ENCODE data around the gene ACBD5. TPM values are rescaled to one million over a fixed set of nuclear protein-coding genes. Genes with fewer than 3 reads are reported as not detected.
A peak's percentile ranks its signal among the peaks of the same experiment; 100 is the strongest.
"Not testable (repeated sequence)": the region's sequence is repeated elsewhere in the genome, so short reads cannot be mapped to it uniquely, and the experiment has no call there.

ACBD5 gene
- total RNA-seq, 2 experiments from 2014 or later = 20.6 to 24.9 TPM

DNA sequence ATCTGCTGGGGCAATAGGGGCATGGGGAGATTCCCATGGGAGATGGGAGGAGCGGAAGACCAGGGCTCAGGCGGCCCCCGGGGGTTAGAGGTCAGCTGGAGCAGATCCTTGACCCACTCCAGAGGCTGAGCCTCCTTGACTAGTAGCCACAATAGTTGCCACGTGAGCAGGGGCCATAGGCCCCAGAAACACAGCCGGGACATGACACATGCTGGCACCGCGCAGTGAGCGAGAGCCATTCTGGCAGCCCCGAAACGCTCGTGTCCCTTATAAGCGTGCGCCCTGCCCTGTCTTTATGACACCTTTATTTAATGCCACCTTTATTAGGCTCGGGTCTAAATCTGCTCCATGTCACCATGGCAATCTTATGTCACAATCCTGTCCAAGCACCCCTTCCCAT, 11.0 kb upstream of the ACBD5 start:
- POLR2A ChIA-PET = interaction anchor here (2.6 kb wide), 1 partner anchor 9 kb away, joined by 37 read pairs; no protein-coding TSS in a partner anchor
- CTCF ChIA-PET = interaction anchor here (0.9 to 1.9 kb wide), 6 partner anchors 9 to 108 kb away, joined by 3 to 18 read pairs (median 5); partner anchors contain the start of gene ACBD5
- Mint-ChIP-seq H3K27ac (no peak overlapping the region), H3K36me3 (ENCODE audit: low read depth) (no peaks in the 10 kb centered on the region), H3K27me3 (ENCODE audit: low read depth) (no peaks in the 10 kb centered on the region), H3K9me3 (ENCODE audit: insufficient read depth) (no peaks in the 10 kb centered on the region), H3K4me3 (no peak overlapping the region), H3K4me1 (ENCODE audit: low read depth) (peaks cover 10% of the 10 kb centered on the region)
- ATAC-seq (no peak), DNase-seq (no peak)

- Mint-ChIP-seq H3K4me1 (ENCODE audit: low read depth) (peaks cover 17% of the 10 kb centered on the region), H3K4me3 (no peak overlapping the region), H3K36me3 (ENCODE audit: low read depth) (peaks cover 4% of the 10 kb centered on the region), H3K9me3 (ENCODE audit: insufficient read depth) (no peaks in the 10 kb centered on the region), H3K27me3 (ENCODE audit: low read depth) (no peaks in the 10 kb centered on the region), H3K27ac (no peak overlapping the region)
- CTCF ChIA-PET = interaction anchor here (1.0 kb wide), 1 partner anchor 25 kb away, joined by 3 read pairs; no protein-coding TSS in a partner anchor
- ATAC-seq = no peak
- DNase-seq = no peak
- POLR2A ChIA-PET = interaction anchor here (1.7 kb wide), 1 partner anchor 9 kb away, joined by 5 read pairs; no protein-coding TSS in a partner anchor
Observed at GRCh38 chr10:27248215-27248614, 7.6 kb upstream of the ACBD5 start.

- H3K27ac Mint-ChIP-seq = no peak overlapping the region
- DNase-seq (no peak), ATAC-seq (no peak)
- H3K36me3 Mint-ChIP-seq (ENCODE audit: low read depth) = peaks cover 10% of the 10 kb centered on the region
- CTCF ChIA-PET = interaction anchor here (1.0 kb wide), 1 partner anchor 24 kb away, joined by 3 read pairs; no protein-coding TSS in a partner anchor
- POLR2A ChIA-PET = interaction anchor here (1.7 kb wide), 1 partner anchor 10 kb away, joined by 5 read pairs; no protein-coding TSS in a partner anchor
- H3K9me3 Mint-ChIP-seq (ENCODE audit: insufficient read depth) = no peaks in the 10 kb centered on the region
- H3K4me3 Mint-ChIP-seq = no peak overlapping the region
- H3K27me3 Mint-ChIP-seq (ENCODE audit: low read depth) = no peaks in the 10 kb centered on the region
- H3K4me1 Mint-ChIP-seq (ENCODE audit: low read depth) = peaks cover 17% of the 10 kb centered on the region
Observed at GRCh38 chr10:27247441-27247840, 6.8 kb upstream of the ACBD5 start.

DNA sequence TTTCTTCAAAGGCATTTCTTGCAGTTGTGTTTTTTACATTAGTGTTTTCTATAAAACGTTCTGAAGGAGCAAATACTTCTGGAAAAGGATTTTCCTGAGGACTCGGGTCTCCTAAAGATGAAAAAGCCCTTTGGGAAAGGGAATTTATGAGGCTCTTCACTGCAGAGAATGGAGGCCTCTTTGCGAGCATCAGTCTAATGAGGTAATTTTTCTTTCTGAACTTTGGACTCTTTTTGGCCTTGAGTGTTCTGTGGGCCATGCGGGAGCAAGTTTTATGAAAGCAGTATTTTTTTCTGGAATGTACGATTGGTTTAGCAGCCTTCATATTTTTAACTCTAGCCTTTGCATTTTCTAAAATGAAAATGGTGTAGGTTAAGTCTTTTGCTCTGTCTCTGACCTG, 6.4 kb upstream of the ACBD5 start:
- POLR2A ChIA-PET = no interaction called here
- Mint-ChIP-seq H3K27ac (no peak overlapping the region), H3K36me3 (ENCODE audit: low read depth) (peaks cover 10% of the 10 kb centered on the region), H3K27me3 (ENCODE audit: low read depth) (no peaks in the 10 kb centered on the region), H3K9me3 (ENCODE audit: insufficient read depth) (no peaks in the 10 kb centered on the region), H3K4me3 (no peak overlapping the region), H3K4me1 (ENCODE audit: low read depth) (peaks cover 14% of the 10 kb centered on the region)
- ATAC-seq (no peak), DNase-seq (no peak)
- CTCF ChIA-PET = no interaction called here

DNA sequence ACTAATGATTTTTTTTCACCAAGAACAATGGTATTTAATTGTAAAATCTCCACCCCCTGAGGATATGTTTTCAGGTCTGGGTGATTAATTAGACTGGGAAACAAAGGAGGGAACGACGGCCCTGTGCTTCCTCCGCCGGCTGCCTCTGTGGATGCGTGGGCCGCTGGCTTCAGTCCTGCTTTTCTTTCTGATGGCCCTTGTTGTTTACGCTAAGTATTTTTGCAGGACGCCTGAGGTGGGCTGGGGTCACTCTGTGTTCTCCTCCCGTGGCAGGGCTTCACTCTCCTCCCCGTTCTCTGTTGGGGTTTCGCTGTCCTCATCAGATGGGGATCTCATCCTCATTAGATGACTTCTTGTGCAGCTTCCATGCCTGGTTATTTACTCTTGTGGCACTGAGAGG, 5.2 kb upstream of the ACBD5 start:
- Mint-ChIP-seq H3K9me3 (ENCODE audit: insufficient read depth) (no peaks in the 10 kb centered on the region), H3K27ac (no peak overlapping the region), H3K36me3 (ENCODE audit: low read depth) (peaks cover 10% of the 10 kb centered on the region), H3K4me3 (no peak overlapping the region), H3K27me3 (ENCODE audit: low read depth) (no peaks in the 10 kb centered on the region), H3K4me1 (ENCODE audit: low read depth) (peaks cover 18% of the 10 kb centered on the region)
- ChIA-PET CTCF (no interaction called here), POLR2A (no interaction called here)
- DNase-seq = no peak
- ATAC-seq = no peak

- Mint-ChIP-seq H3K36me3 (ENCODE audit: low read depth) (peaks cover 15% of the 10 kb centered on the region), H3K4me1 (ENCODE audit: low read depth) (peaks cover 18% of the 10 kb centered on the region), H3K27ac (no peak overlapping the region), H3K9me3 (ENCODE audit: insufficient read depth) (no peaks in the 10 kb centered on the region), H3K27me3 (ENCODE audit: low read depth) (no peaks in the 10 kb centered on the region), H3K4me3 (no peak overlapping the region)
- ATAC-seq = no peak
- POLR2A ChIA-PET = no interaction called here
- no peak for DNase-seq
- CTCF ChIA-PET = no interaction called here
Observed at GRCh38 chr10:27244976-27245375, 4.4 kb upstream of the ACBD5 start.

DNA sequence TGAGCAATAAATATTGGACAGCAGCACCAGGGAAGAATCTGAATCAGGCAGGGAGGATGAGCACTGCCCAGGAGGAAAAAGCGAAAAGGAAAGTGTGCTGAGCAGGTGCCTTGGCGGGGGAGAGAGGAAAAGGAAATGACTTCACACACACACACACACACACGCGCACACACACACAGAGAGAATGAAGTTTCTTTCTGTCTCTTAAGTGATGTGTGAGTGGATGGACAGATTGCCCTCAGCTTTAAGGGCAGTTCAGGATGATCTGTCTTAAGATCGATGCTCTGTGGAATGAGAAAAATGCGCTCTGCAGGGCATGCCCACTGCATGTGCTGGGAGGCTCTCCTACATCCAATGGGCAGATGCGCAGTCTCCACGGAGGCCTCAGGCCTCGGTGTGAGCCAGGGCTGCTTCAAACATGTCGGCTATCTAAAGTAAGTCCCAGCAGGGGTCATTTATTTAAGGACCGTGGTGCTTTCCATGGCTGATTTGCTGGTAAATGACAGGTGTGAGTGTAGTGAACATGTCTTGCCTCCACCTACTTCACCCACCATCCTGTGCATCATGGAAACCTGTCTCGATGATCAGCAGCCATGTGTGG, 2.5 kb upstream of the ACBD5 start:
- peak overlapping the region; percentile 93 for H3K4me3 Mint-ChIP-seq
- ATAC-seq = peak; percentile 43
- H3K4me1 Mint-ChIP-seq (ENCODE audit: low read depth) = peaks cover 25% of the 10 kb centered on the region
- POLR2A ChIA-PET = interaction anchor here (0.6 to 2.9 kb wide), 14 partner anchors 9 to 809 kb away, joined by 3 to 71 read pairs (median 4); partner anchors contain the start of genes ANKRD26, MASTL, RAB18 and YME1L1
- no peaks in the 10 kb centered on the region for H3K27me3 Mint-ChIP-seq (ENCODE audit: low read depth)
- H3K27ac Mint-ChIP-seq = peak overlapping the region; percentile 99
- peak; percentile 81 for DNase-seq
- H3K36me3 Mint-ChIP-seq (ENCODE audit: low read depth) = peaks cover 20% of the 10 kb centered on the region
- H3K9me3 Mint-ChIP-seq (ENCODE audit: insufficient read depth) = no peaks in the 10 kb centered on the region
- CTCF ChIA-PET = interaction anchor here (1.0 to 2.8 kb wide), 7 partner anchors 8 to 261 kb away, joined by 3 to 18 read pairs (median 4); partner anchors contain the start of gene RAB18

GRCh38 chr10:27242473-27242950, 1.9 kb upstream of the ACBD5 start:
- Mint-ChIP-seq H3K4me1 (ENCODE audit: low read depth) (peaks cover 25% of the 10 kb centered on the region), H3K36me3 (ENCODE audit: low read depth) (peaks cover 20% of the 10 kb centered on the region), H3K9me3 (ENCODE audit: insufficient read depth) (no peaks in the 10 kb centered on the region), H3K27ac (peak overlapping the region; percentile 99), H3K27me3 (ENCODE audit: low read depth) (no peaks in the 10 kb centered on the region), H3K4me3 (peak overlapping the region; percentile 93)
- POLR2A ChIA-PET = interaction anchor here (0.7 to 2.9 kb wide), 13 partner anchors 9 to 808 kb away, joined by 3 to 71 read pairs (median 5); partner anchors contain the start of genes ANKRD26, MASTL, RAB18 and YME1L1
- DNase-seq = no peak
- ATAC-seq = peak; percentile 1
- CTCF ChIA-PET = interaction anchor here (1.0 to 2.8 kb wide), 7 partner anchors 8 to 262 kb away, joined by 3 to 18 read pairs (median 4); partner anchors contain the start of gene RAB18

GRCh38 chr10:27241652-27242472, 1.3 kb upstream of the ACBD5 start:
- Mint-ChIP-seq H3K4me3 (peak overlapping the region; percentile 93), H3K36me3 (ENCODE audit: low read depth) (peaks cover 20% of the 10 kb centered on the region), H3K9me3 (ENCODE audit: insufficient read depth) (no peaks in the 10 kb centered on the region), H3K27me3 (ENCODE audit: low read depth) (no peaks in the 10 kb centered on the region), H3K27ac (peak overlapping the region; percentile 99), H3K4me1 (ENCODE audit: low read depth) (peaks cover 25% of the 10 kb centered on the region)
- peak; percentile 91 for DNase-seq
- ChIA-PET POLR2A (interaction anchor here (0.6 to 2.9 kb wide), 12 partner anchors 10 to 807 kb away, joined by 3 to 71 read pairs (median 6); partner anchors contain the start of genes ANKRD26, MASTL, RAB18 and YME1L1), CTCF (interaction anchor here (0.8 to 2.8 kb wide), 7 partner anchors 9 to 262 kb away, joined by 3 to 18 read pairs (median 4); partner anchors contain the start of genes RAB18 and YME1L1)
- ATAC-seq = peak; percentile 60

DNA sequence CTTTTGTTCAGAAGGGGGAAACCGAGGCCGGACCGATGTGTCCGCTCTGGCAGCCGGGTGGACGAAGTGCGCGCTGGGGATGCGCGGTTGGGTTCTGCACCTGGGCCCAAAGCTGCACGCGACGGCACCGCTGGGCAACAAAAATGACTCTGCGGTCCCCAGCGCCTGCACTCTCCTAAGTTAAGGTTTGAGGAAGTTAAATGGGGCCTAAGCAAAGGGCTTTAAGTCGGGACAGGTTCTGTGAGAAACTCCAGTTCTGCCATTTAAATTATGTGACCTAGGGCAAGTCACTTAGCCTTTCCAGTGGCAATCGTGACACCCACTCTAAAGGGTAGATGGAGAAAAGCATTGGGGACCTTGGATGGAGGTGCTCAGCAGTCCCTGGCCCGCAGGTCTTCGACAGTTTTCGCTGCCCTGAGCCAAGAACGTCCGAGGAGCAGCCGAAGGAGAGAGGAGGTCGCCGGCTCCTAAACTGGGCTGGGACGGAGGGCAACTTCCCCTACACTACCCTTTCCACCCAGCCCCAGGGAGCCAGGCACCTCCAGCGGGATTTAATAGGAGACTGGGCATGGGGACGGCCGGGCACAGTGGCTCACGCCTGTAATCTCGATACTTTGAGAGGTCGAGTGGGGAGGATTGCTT, 534 bp upstream of the ACBD5 start:
- peak overlapping the region; percentile 93 for H3K4me3 Mint-ChIP-seq

DNA sequence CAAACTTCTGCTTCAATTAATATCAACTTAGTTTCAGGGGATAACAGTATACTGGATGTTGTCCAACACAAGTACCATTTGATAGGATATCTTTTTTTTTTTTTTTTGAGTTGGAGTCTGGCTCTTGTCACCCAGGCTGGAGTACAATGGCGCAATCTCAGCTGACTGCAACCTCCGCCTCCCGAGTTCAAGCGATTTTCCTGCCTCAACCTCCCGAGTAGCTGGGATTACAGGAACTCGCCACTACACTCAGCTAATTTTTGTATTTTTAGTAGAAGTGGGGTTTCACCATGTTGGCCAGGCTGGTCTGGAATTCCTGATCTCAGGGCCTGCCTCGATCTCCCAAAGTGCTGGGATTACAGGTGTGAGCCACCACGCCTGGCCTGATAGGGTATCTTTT, 3.1 kb downstream of the ACBD5 start:
- H3K27ac Mint-ChIP-seq; H3K9me3 Mint-ChIP-seq (ENCODE audit: insufficient read depth); H3K27me3 Mint-ChIP-seq (ENCODE audit: low read depth); DNase-seq; ATAC-seq; H3K4me3 Mint-ChIP-seq; POLR2A ChIA-PET: not testable (repeated sequence)
- CTCF ChIA-PET = interaction anchor here (0.6 to 3.0 kb wide), 2 partner anchors 13 to 14 kb away, joined by 3 to 22 read pairs; no protein-coding TSS in a partner anchor
- Mint-ChIP-seq H3K4me1 (ENCODE audit: low read depth) (peaks cover 11% of the 10 kb centered on the region), H3K36me3 (ENCODE audit: low read depth) (peaks cover 16% of the 10 kb centered on the region)

More for the DNA sequence above, 534 bp upstream of the ACBD5 start:
- POLR2A ChIA-PET = interaction anchor here (0.5 to 2.4 kb wide), 3 partner anchors 14 to 860 kb away, joined by 3 to 15 read pairs (median 5); partner anchors contain the start of gene YME1L1
- Mint-ChIP-seq H3K36me3 (ENCODE audit: low read depth) (peaks cover 20% of the 10 kb centered on the region), H3K9me3 (ENCODE audit: insufficient read depth) (no peaks in the 10 kb centered on the region), H3K4me1 (ENCODE audit: low read depth) (peaks cover 25% of the 10 kb centered on the region), H3K27me3 (ENCODE audit: low read depth) (no peaks in the 10 kb centered on the region), H3K27ac (peak overlapping the region; percentile 99)
- peak; percentile 17 for ATAC-seq
- DNase-seq = peak; percentile 58
- CTCF ChIA-PET = interaction anchor here (2.4 kb wide), 1 partner anchor 11 kb away, joined by 7 read pairs; no protein-coding TSS in a partner anchor

All from activated CD8-positive, alpha-beta T cell treated with anti-CD3 and anti-CD28 coated beads, Interleukin-2, amount 10 ng/mL, durations not matched to agents 7 days and 5 days (primary cell).